Fibroblast of pulmonary artery (primary cell): ENCODE measurements around the gene PTK7.
"Not testable (repeated sequence)": the region's sequence is repeated elsewhere in the genome, so short reads cannot be mapped to it uniquely, and the experiment has no call there.

Experiments
- DNase-seq: peaks from one replicate; pipeline ENCODE4 v3.0.0-alpha.2; 2010; ENCODE audit warnings: low read depth
- H3K4me3 ChIP-seq: replicated peaks from 2 replicates; pipeline ENCODE4 v1.5.1; 2011; ENCODE audit warnings: low read depth, mild to moderate bottlenecking, control low read depth, low read length, moderate library complexity
- TF ChIP-seq, protein P1 (sequence below): IDR thresholded peaks from 2 replicates; pipeline ENCODE4 v1.5.1; 2011; ENCODE audit warnings: mild to moderate bottlenecking, control low read depth, low read length, inconsistent platforms; ENCODE audit errors: missing control alignments

Gene PTK7

GRCh38 chr6:43035495-43036194 is 40.5 kb upstream of the PTK7 start:
- no peak for DNase-seq
- H3K4me3 ChIP-seq = no peak overlapping the region
- TF ChIP-seq, protein P1, sequence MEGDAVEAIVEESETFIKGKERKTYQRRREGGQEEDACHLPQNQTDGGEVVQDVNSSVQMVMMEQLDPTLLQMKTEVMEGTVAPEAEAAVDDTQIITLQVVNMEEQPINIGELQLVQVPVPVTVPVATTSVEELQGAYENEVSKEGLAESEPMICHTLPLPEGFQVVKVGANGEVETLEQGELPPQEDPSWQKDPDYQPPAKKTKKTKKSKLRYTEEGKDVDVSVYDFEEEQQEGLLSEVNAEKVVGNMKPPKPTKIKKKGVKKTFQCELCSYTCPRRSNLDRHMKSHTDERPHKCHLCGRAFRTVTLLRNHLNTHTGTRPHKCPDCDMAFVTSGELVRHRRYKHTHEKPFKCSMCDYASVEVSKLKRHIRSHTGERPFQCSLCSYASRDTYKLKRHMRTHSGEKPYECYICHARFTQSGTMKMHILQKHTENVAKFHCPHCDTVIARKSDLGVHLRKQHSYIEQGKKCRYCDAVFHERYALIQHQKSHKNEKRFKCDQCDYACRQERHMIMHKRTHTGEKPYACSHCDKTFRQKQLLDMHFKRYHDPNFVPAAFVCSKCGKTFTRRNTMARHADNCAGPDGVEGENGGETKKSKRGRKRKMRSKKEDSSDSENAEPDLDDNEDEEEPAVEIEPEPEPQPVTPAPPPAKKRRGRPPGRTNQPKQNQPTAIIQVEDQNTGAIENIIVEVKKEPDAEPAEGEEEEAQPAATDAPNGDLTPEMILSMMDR = no peak

DNA sequence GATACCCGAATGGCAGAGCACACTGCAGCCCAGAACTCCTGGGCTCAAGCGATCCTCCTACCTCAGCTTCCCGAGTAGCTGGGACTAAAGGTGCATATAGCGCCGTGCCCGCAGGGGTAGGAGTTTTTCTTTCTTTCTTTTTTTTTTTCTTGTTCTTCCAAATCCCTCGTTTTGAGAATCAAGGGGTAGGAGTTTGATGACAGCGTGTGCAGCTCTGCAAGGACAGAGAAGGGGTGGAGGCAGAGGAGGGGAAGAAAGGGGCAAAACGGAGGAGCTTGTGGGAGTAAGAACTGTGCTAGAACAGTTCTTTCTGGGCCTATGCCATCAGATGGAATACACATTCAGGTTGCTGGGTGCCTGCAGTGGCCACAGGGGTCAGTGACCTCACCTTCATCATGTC is 39.4 kb upstream of the PTK7 start:
- H3K4me3 ChIP-seq = no peak overlapping the region
- no peak for DNase-seq
- TF ChIP-seq, protein P1 = no peak

- no peak for DNase-seq
- no peak overlapping the region for H3K4me3 ChIP-seq
- TF ChIP-seq, protein P1 = no peak
Measured at GRCh38 chr6:43037197-43037596, 38.9 kb upstream of the PTK7 start.

GRCh38 chr6:43037706-43038105 is 38.4 kb upstream of the PTK7 start:
- DNase-seq = no peak

DNA sequence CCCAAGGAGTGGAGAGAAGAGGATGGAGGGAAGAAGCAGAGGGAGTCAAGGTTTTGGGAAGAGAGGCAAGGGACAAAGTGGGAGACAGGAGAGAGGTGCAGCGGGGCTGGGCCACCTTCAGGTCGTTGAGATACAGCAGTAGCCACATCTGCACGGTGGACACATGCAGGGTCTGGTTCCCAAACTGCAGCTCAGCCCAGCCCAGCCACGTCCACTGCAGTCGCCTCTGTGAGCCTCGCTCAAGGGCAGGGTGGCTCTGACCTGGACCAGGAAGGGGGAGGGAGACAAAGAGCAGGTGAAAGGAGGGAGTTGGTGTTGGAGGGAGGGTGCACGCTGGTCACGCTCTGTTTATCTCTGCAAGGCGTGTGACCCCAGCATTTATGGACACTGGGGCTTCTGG is 37.4 kb upstream of the PTK7 start:
- no peak overlapping the region for H3K4me3 ChIP-seq
- no peak for DNase-seq
- TF ChIP-seq, protein P1 = no peak

More at GRCh38 chr6:43037706-43038105, 38.4 kb upstream of the PTK7 start:
- H3K4me3 ChIP-seq = no peak overlapping the region
- TF ChIP-seq, protein P1 = no peak

DNA sequence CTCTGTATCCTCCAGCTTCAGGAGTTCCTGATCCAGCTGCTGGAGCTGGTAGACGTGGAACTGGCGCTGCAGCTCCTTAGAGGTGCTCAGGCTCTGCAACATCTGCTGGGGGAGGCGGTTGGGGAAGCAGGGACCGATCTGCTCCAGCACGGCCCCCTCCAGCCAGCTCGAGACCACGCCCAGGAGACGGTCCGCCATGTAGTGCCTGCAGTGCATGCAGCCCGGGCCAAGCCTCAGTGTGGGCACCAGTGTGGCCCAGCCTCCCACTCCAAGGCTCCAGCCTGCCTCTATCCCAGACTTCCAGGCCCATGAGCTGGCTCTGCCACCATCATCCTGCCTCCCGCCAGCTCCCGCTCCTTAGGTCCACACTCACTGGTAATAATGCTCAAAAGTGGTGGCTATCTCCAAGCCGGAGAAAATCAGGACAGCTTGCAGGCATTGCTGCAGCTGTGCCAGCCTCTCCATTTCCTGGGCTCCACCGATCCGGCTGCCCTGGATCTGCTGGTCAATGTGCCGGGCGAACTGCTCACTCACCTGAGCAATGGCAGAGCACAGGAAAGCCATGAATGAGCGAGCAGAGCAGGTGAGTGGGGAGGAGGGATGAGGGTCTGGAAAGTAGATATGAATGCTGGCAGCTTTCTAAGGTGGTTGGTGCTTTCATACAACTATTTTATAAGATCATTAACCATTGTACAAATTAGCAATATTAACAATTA is 35.4 kb upstream of the PTK7 start:
- TF ChIP-seq, protein P1 = no peak
- no peak overlapping the region for H3K4me3 ChIP-seq
- DNase-seq = no peak

- DNase-seq, H3K4me3 ChIP-seq: not testable (repeated sequence)
Measured at GRCh38 chr6:43041475-43041874, 34.6 kb upstream of the PTK7 start.
